ENCODE data around the gene LRG1.

LRG1 gene

DNA sequence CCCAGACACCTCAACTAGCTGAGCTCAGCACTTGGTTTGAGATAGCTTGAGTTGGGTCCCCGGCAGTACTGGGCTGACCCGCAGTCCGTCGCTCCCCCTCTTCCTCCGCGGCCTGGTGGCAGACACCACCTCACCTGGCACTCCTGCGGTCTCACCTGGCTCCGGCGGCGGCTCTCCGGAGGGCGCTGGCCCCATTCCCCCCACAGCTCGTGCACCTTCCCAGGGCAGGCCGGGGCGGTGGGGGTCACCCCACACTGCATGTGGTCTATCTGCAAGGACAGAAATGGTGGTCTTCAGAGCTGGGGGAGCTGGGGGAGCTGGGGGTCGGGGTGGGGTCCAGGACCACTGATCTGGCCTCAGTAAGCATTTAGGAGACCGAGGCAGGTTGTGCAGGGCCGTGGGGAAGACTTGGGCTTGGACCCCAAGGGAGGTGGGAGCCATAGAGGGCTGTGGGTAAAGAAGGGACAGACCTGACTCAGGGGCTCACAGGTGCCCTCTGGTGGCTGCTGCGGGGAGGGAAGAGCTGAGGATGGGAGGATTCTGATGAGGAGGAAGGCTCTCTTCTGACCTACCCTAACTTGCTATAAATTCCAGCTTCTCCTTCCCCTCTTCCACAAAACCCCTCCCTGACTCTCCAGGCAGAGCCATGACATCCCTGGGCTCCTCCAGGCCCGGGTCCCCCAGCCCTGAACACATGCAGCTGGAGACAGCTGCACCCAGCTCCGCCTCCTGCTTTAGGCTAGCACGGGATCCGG, 14.9 kb downstream of the LRG1 start:
- peak; percentile 64 for DNase-seq

DNA sequence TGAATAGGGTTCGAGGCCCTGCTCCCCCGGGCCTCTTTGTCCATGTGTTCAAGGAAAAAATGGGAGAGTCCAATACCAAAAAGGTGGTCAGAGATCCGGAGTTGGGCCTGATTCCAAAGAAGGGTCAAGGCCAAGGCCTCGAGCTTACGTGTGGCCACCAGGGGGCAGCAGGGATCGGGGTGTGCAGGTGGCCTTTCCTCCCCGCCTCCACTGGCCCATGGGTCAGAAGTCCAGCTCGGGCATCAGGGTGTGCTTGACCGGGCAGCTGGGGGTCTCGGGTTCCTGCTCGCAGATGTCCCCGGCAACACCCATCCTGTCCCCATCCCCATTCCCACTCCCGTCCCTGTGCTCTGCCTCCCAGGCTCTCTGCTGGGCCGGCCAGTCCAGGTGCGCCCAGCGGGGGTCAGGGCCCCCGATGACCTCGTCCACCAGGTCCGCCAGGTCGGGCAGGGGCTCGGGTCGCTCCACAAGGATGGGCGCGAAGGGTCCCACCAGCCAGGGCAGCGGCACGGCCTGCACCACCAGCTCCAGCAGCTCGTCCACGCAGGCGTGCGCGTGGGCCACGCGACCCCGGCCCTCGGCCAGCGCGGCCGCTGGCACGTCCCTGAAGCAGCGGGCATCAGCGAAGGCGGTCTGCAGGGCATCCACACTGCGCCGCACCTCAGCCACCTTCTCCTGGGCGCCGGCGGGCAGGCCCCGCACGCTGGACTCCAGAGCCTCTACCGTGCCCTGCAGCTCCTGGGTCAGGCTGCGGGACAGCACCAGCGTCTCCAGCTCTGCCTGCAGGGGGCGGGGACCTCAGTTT, 16.3 kb downstream of the LRG1 start:
- DNase-seq, result no peak

- DNase-seq, result no peak
Observed at GRCh38 chr19:4522291-4523002, 17.4 kb downstream of the LRG1 start.

DNA sequence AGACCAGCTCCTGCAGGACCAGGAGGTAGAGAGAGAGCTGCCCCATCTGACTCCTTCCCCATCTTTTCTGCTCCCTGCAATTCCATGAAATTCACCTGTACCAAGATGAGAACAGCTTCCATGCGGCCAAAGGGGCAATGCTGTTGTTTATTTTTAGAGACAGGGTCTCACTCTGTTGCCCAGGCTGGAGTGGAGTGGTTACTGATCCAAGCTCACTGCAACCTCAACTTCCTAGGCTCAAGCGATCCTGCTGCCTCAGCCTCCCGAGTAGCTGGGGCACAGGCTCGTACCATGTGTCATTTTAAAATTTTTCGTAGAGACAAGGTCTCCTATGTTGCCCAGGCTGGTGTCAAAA, 18.0 kb downstream of the LRG1 start:
- DNase-seq, result no peak

DNA sequence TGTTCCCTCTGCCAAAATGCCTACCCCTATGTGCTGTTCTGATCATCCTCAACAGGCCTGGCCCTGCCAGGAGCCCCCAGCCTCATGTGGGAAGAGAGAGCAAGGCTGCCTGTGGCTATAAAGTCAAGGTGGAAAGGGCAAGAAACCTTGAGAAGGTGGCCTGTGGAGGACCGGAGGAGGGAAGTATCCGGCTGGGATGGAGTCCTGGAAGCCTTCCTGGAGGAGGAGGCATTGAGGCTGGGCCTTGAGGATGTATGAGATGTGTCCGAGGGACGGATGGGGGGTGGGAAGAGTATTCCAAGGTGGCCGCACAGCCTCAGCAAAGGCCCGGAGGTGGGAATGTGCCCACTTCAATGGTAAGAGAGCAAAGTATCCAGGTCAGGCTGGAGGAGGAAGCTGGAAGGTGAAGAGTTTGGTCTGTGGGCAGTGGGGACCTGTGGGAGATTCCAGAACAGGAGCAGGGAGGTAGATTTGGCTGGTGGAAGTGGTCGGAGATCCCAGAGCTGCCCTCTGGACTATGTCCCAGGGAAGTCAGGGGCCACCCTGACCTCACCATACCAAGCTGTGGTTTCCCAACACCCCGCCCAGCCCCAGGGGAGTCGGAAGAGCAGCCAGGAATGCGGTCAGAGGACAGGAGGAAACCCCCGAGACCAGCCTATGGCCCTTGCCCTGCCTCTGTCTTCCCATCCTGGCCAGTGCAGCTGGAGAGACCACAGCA, 18.5 kb downstream of the LRG1 start:
- no peak for DNase-seq

- no peak for DNase-seq
Observed at GRCh38 chr19:4519521-4520277, 20.1 kb downstream of the LRG1 start.

GRCh38 chr19:4519172-4519496, 20.7 kb downstream of the LRG1 start:
- no peak for DNase-seq

- no peak for DNase-seq
Observed at GRCh38 chr19:4518345-4519171, 21.3 kb downstream of the LRG1 start, which contains the start of gene PLIN4. PLIN4 (minus strand) TSS chr19:4518486; CDS start chr19:4518272, 214 bp downstream.

- no peak for DNase-seq
Observed at GRCh38 chr19:4517451-4518057, 22.3 kb downstream of the LRG1 start.

DNA sequence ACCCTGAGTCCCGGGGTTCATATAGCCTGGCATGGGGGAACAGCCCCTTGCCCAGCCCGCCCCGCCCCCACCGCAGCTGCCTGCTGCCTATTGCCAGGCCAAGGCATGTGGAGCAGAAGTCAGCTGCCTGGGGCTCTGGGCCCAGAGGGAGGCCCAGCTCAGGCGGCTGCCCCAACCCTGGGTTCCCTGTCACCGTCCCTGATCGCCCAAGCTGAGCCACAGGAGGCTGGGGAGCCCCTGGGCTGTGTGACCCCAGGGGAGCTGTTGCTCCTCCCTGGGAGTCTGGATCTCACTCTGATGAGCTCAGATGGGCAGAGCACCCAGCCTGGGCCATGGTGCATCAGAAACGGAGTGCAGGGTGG, 22.9 kb downstream of the LRG1 start:
- DNase-seq, result no peak

- DNase-seq, result no peak
Observed at GRCh38 chr19:4516199-4516938, 23.5 kb downstream of the LRG1 start.

DNA sequence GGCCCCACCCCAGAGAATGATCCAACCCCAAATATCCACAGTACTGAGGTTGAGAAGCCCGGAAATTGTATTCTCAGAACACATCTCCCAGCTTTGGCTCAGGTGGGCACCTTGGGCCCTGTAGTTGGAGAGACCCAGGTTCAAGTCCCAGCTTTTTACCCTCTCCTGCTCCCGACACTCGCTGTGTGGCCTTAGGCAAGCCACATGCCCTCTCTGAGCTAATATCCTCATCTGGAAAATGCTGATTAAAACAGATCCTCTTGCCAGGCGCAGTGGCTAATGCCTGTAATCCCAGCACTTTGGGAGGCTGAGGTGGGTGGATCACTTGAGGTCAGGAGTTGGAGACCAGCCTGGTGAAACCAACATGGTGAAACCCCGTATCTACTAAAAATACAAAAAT, 24.1 kb downstream of the LRG1 start:
- no peak for DNase-seq

GRCh38 chr19:4513248-4513647, 26.6 kb downstream of the LRG1 start:
- no peak for DNase-seq

- DNase-seq, result no peak
Observed at GRCh38 chr19:4512070-4512469, 27.8 kb downstream of the LRG1 start.

DNA sequence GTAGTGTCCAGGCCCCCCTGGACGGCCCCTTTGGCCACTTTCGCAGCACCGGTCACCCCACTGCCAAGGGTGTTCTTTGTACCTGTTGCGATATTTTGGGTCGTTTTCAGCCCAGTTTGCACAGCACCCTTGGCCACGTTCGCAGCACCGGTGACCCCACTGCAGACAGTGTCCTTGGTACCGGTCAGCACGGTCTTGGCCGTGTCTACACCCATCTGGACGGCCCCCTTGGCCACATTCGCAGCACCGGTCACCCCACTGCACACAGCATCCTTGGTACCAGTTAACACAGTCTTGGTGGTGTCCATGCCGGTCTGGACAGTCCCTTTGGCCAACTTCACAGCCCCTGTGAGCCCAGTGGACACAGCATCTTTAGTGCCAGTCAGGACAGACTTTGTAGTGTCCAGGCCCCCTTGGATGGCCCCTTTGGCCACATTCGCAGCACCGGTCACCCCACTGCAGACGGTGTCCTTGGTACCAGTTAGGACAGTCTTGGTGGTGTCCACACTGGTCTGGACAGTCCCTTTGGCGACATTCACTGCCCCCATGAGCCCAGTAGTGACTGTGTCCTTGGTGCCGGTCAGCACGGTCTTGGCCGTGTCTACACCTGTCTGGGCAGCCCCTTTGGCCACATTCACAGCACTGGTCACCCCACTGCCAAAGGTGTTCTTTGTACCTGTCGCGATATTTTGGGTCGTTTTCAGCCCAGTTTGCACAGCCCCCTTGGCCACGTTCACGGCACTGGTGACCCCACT, 28.4 kb downstream of the LRG1 start:
- no peak for DNase-seq

DNA sequence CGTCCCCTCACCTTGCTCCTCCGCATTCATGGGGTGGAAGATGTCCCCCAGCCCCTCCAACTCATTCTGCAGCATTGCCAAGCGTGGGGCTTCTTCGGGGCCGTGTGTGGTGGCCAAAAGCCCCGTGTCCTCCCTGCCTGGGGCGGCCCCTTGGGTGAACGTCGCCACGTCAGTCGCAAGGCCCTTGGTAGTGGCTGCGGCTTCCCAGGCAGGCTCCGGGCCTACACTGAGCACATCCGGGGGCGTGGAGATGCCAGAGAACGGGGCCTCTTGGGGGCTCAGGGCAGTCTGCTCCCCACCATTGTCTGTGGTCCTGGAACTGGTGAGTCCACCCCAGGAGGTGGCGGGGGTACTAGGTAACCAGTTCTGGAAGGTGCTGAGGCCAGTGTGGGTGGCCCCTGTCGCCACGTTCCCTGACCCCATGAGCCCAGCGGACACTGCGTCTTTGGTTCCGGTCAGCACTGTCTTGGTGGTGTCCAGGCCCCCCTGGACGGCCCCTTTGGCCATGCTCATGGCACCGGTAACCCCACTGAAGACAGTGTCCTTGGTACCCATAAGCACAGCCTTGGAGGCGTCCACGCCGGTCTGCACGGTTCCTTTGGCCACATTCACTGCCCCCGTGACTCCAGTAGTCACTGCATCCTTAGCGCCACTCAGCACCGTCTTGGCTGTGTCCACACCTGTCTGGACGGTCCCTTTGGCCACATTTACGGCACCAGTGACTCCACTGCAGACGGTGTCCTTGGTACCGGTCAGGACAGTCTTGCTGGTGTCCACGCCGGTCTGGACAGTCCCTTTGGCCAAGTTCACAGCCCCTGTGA, 29.2 kb downstream of the LRG1 start:
- no peak for DNase-seq

DNA sequence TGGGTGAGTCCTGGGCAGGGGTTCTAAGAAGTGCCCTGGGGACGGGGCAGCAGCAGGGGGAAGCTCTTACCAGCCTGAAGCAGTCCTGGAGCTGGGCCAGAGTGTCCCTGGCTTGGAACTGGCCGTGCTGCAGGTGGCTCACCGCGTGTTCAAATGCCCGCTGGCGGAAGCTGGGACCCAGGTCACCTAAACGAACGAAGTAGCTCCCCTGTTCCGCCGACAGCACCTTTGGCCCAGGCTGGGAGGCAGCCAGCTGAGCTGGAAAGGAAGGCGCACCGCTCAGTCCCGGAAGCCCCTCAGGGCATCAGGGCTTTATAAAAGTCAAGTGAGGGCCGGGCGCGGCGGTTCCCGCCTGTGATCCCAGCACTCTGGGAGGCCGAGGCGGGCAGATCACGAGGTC, 31.1 kb downstream of the LRG1 start:
- DNase-seq, result no peak

GRCh38 chr19:4507804-4508203, 32.0 kb downstream of the LRG1 start:
- DNase-seq, result no peak

- no peak for DNase-seq
Observed at GRCh38 chr19:4507150-4507452, 32.7 kb downstream of the LRG1 start.
